Right renal pelvis (tissue), 4 donors: ENCODE results near the gene EZR. TPM values are rescaled to one million over a fixed set of nuclear protein-coding genes. Genes with fewer than 3 reads are reported as not detected.

ENCODE experiments used
- DNase-seq, 4 donors: peaks; one replicate each; pipeline ENCODE4 v3.0.0-alpha.2; 2013; ENCODE audit warnings: low read depth in 4 of 4, low spot score in 3 of 4, missing footprints in 1 of 4
- polyA plus RNA-seq, 4 donors: library from polyadenylated mRNA; unstranded; fragments of 120-200 nt; gene quantifications; one replicate each; pipeline ENCODE4 v1.2.1, GENCODE V29; 2013; ENCODE audit not compliant: insufficient read length in 4 of 4

The EZR gene
- polyA plus RNA-seq, 4 donors = 260 to 274 (median 264) TPM

- DNase-seq = no peak
Observed at GRCh38 chr6:158764926-158765325, 54.2 kb downstream of the EZR start.

- DNase-seq = no peak
Observed at GRCh38 chr6:158764183-158764849, 54.9 kb downstream of the EZR start.

- DNase-seq = no peak
Observed at GRCh38 chr6:158763434-158764182, 55.6 kb downstream of the EZR start.

DNA sequence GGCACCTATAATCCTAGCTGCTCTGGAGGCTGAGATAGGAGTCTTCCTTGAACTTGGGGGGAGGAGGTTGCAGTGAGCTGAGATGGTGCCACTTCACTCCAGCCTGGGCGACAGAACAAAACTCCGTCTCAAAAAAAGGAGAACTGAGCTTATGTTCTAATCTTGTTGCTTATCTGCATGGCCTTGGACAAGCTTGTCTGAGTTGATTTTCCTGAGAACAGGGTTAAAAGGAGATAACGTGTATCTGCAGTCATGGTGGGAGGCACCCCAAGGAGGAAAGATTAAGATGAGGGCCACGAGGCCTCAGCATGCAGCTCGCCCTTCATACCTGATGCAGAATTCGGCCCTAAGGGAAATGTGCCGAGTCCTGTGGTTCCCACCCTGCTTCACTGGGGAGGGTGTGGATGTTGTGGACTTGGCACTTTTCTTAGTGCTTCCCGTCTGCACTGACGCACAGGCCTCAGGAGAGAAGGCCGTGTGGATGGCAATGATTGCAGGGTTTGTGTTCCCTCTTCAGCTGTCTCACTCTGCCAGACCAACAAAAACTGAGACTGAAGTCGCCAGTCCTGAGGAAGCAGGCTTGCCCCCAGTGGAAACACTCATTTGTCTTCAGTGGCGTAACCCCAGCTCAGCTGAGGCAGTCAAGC is 56.3 kb downstream of the EZR start:
- DNase-seq = no peak

DNA sequence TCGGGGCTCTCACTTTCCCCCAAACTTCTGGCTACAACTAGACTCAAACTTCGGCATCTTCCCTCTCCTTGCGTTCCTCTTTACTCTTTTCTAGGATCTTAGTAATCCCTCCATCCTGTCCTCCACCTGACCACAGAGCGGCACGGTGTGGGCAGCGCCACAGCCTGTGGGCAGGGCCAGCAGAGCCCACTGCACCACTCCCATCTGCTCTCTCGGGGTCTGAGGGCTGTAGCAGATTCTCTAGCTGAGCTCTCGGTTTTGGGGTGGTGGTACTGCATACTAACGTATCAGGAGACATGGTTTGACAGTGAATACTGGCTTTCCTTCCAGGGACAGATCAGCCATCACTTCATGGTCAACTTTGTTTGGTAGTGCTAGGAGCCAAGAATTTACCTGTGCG is 57.4 kb downstream of the EZR start:
- DNase-seq = no peak

- DNase-seq = no peak
Observed at GRCh38 chr6:158760618-158761250, 58.4 kb downstream of the EZR start.

GRCh38 chr6:158759966-158760617 is 59.1 kb downstream of the EZR start:
- no peak for DNase-seq

DNA sequence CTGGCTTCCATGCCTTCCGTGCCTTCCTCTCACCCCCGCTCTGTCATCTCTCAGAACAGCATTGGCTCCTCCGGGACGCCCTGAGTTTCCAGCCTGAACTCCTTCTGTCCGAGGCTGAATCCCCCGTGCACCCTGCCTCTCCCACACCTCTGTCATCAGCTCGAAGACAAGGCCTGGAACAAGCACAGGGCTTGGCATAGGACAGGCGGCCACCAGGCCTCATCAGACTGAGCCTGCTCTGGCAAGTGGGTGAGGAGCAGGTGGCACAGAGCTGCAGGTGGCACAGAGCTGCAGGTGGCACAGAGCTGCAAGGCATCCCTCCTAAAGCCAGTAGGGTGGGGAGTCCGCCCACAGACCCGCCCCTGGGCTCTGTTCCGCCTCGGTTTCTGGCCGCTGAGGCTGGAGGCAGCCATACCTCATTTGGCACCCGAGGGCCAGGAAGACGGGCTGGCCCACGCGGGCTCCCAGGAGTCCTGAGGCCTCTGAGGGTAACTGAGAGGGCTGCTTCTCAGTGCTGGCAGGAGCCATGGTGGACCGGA is 60.2 kb downstream of the EZR start:
- no peak for DNase-seq

DNA sequence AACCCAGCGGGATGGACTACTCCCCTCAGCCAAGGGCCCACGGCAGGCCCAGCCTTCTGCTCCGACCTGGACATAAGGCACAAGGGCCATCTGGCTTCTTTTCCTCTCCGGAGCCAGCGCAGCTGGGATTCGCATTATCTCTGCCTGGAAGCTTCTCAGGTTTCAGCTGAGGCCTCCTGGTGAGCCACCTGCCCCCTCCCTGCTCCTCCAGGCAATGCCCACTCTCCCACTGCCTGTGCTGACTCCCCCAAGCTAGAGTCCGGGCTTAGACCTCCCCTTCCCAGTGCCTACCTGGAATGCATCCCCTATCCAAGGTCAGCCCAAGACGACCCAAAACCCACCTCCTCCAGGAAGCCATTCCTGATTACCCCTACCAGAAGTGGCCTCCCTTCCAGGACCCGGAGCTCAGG is 60.7 kb downstream of the EZR start:
- DNase-seq = peak in 3 of 4 donors; percentile 40 to 62 (median 55)

- no peak for DNase-seq
Observed at GRCh38 chr6:158757753-158758090, 61.4 kb downstream of the EZR start.

GRCh38 chr6:158756977-158757752 is 62.0 kb downstream of the EZR start:
- no peak for DNase-seq

GRCh38 chr6:158756126-158756525 is 63.0 kb downstream of the EZR start:
- DNase-seq = no peak

GRCh38 chr6:158755636-158756035 is 63.5 kb downstream of the EZR start:
- DNase-seq = no peak

GRCh38 chr6:158754738-158755137 is 64.4 kb downstream of the EZR start:
- no peak for DNase-seq

- DNase-seq = no peak
Observed at GRCh38 chr6:158753811-158754210, 65.4 kb downstream of the EZR start.

- no peak for DNase-seq
Observed at GRCh38 chr6:158752613-158753012, 66.6 kb downstream of the EZR start.

DNA sequence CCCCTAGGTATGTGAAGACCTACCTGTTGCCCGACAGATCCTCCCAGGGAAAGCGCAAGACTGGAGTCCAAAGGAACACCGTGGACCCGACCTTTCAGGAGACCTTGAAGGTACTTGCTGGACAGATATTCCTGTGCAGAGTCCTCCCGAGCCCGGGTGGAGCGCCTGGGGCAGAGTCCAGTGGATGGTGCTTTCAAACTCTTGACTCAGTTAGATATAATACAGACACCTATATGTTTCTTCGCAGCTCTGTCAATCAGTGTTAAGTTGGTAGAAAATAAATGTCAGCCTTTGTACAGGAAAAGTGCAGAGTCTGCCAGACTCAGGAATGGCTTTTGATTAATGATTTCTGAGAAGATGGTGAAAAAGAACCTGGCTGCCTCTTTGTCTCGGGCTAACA is 67.2 kb downstream of the EZR start:
- DNase-seq = no peak

- no peak for DNase-seq
Observed at GRCh38 chr6:158751224-158751623, 67.9 kb downstream of the EZR start.

DNA sequence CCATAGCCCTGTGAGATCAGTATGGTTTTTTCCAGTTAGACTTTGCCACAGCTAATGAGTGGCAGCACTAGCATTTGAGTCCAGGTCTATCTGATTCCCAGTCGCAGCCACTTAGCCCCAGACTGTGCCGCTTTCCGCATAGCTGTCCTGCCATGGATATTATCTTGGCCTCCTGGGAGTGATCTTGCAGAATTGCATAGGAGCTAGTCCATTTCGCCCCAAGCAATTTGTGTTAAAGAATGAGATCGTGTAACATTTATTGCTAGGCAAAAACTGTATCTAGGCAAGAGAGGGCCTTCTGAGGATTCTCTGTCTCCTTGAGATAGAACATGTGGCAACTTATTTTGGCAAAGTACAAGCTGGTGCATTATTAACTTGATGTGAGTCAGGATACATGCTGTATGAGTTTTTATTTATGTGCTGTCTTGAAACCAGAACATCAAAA is 74.2 kb downstream of the EZR start:
- DNase-seq = no peak
